ENCODE data around the gene PEA15. TPM values are rescaled to one million over a fixed set of nuclear protein-coding genes. Genes with fewer than 3 reads are reported as not detected.

Gene PEA15
- total and polyA plus RNA-seq, 10 of the 15 experiments (the other 5 are each of a cell fraction or from before 2014, with no cell fraction given) = 15.1 to 269 (median 65.6) TPM

- TF ChIP-seq IKZF2 (IDR thresholded peaks at IDR 0.05) = peak; percentile 87 to 89
- no peak for TF ChIP-seq MYC (IDR thresholded peaks at IDR 0.05; ENCODE audit: insufficient read depth, insufficient read length, insufficient replicate concordance, low read length, severe bottlenecking)
- TF ChIP-seq ZNF24 (IDR thresholded peaks at IDR 0.05) = no peak
- no peak for TF ChIP-seq NRF1 (conservative IDR thresholded peaks at IDR 0.05; ENCODE audit: low read depth, low read length)
- TF ChIP-seq ELK1 (IDR thresholded peaks at IDR 0.05; ENCODE audit: low read depth, low read length) = no peak
- TF ChIP-seq RELB (IDR thresholded peaks at IDR 0.05; ENCODE audit: low read depth) = peak; percentile 54; the same call in 1 of the 2 replicates
- no peak for TF ChIP-seq ATF7 (IDR thresholded peaks at IDR 0.05; ENCODE audit: low read depth)
- no peak for TF ChIP-seq MLLT1 (IDR thresholded peaks at IDR 0.05)
- peak; percentile 60; the same call in 1 of the 2 replicates for TF ChIP-seq CHD2 (IDR thresholded peaks at IDR 0.05; ENCODE audit: borderline replicate concordance, low read depth, low read length)
- peak; percentile 72; the same call in 1 of the 2 replicates for TF ChIP-seq BCL11A (IDR thresholded peaks at IDR 0.05; ENCODE audit: low read depth, low read length)
- 0 out of 2 replicates have a peak, but pooled peaks have one; percentile 42 for TF ChIP-seq CBX5 (IDR thresholded peaks at IDR 0.05; ENCODE audit: low read depth)
- no peak for TF ChIP-seq SREBF2 (IDR thresholded peaks at IDR 0.05; ENCODE audit: low read length)
- no peak for TF ChIP-seq HDAC6 (IDR thresholded peaks at IDR 0.05; ENCODE audit: unreplicated experiment)
- TF ChIP-seq MXI1 (IDR thresholded peaks at IDR 0.05; ENCODE audit: low read depth, low read length) = no peak
- peak; percentile 87 for TF ChIP-seq IKZF1 (conservative IDR thresholded peaks at IDR 0.05)
- TF ChIP-seq ETV6 (conservative IDR thresholded peaks at IDR 0.05 in 1 of 2, IDR thresholded peaks at IDR 0.05 in 1 of 2; ENCODE audit: borderline replicate concordance in 1 of 2, low read depth in 1 of 2) = peak in 1 of 2 experiments; percentile 69; a peak in 1 of 4 replicates
- no peak for TF ChIP-seq LARP7 (IDR thresholded peaks at IDR 0.05)
- no peak for TF ChIP-seq RCOR1 (conservative IDR thresholded peaks at IDR 0.05; ENCODE audit: low read depth, low read length)
- no peak for TF ChIP-seq ZNF384 (IDR thresholded peaks at IDR 0.05; ENCODE audit: borderline replicate concordance, low read depth, low read length)
- no peak for TF ChIP-seq ASH2L (IDR thresholded peaks at IDR 0.05; ENCODE audit: borderline replicate concordance, low read depth)
- TF ChIP-seq HSF1 (IDR thresholded peaks at IDR 0.05; ENCODE audit: low read depth, low read length) = no peak
- TF ChIP-seq IRF5 (IDR thresholded peaks at IDR 0.05; ENCODE audit: borderline replicate concordance) = no peak
- TF ChIP-seq HDGF (IDR thresholded peaks at IDR 0.05) = no peak
Measured at GRCh38 chr1:160169553-160170399, 35.4 kb upstream of the PEA15 start (continued).

All from GM12878 (cell line).